NCI-H748 treated with DMSO at 0.1 percent for 48 hours (cell line): ENCODE data around the gene KCTD17.

ENCODE experiments used
- DNase-seq: peaks from one replicate; lab custom pipeline; 2025; lab: John Stamatoyannopoulos, UW

Gene KCTD17

DNA sequence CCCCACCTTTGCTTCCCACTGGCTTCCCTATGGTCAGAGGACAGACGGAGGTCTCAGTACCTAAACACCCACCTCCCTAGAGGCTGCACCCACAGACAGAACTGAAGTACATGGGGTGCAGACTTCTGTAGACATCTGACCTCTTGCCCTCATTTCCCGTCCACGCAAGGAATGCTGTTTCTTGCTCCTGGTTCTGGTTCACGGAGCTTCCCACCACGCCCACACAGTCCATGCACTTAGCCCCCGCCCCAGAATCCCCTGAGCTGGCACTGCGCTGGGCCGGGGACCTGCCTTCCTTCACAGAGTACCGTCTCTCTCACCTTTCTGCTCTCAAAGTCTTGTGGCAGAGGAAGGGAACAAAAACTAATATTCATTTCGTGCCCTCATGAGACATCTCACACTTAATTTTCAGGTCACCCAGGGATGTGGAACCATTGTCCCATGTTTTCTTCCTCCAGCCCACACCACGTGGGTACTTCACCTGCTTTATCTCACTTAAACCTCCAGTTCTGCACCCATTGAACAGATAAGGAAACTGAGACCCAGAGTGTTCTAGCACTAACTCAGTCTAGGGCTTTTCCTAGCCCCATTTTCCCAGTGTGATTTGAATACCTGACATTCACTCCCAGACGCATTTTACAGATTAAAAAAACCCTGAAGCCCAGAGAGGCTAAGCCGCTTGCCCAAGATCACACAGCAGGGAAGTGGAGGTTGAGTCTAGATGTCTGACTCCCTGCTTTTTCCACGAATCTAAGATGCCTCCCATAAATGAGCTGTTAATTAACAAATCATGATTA lies 52.3 kb downstream of the KCTD17 start:
- DNase-seq: no peak

DNA sequence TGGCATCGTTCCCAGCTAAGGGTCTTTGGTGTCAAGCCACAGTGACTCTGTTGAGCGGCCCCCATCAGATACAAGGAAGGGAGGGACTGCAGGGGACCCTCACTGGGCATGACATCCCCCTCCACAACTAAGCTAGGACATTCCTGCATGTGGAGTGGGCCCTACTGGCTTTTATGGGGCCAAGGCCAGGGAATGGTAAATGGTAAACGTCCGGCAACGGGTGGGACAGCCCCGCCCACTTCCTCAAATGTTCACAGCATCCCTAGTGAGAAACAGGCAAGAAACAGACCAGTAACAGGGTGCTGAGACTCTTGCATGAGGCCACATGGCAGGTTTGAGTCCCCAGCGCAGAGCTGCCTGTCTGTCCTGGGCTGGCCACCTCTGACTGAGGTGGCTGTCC lies 53.6 kb downstream of the KCTD17 start:
- DNase-seq: no peak

DNA sequence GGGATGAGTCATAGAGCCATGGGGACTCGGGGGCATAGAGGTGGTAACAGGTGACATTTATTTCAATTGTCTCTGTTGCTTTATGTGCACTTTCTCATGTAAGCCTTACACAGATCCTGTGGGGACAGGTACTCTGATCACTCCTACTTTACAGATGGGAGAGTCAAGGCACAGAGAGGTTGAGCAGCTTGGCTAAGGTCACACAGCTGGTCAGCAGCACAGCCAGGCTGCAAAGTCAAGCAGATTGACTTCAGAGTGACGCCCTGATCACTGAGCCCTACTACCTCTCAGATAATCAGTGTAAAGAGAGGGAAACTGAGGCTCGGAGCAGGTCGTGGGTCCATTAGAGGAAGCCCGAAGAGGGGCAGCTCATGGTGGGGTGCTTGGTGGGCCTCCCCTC lies 54.4 kb downstream of the KCTD17 start:
- DNase-seq: no peak

DNA sequence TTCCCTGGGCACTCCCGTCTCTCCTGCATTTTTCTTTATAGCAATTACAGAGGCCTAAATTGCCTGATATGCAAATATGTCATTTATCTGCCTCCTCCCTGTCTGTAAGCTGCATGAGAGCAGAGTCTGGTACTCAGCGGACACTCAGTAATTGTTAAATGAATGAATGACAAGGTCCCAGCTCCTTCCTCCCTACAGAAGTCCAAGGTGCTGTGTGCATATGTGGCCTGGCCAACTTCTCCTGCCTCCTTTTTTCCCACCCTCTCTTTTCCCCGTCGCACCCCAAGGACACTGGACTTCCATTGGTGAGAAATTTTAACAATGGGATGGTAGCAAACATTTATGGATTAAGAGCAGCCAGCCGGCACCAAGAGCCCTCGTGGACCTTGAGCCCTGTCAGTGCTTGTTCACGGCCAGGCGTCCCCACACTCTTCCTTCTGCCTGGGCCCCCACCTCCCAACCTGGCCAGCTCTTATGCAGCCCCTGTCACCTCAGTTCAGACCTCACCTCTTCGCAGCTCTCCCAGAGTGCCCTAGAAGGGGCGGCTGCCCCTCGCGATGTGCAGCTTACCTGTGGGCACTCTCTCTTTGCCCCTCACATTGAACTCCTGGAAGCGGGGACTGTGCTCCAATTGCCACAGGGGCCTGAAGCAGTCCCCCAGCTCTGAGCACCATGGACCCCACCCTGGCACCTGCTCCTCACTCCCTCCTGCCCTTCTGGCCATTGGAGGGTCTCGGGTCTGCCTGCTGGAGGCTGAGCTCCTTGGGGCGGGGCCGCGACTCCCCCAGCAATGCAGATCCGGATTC lies 56.5 kb downstream of the KCTD17 start:
- DNase-seq: no peak

DNA sequence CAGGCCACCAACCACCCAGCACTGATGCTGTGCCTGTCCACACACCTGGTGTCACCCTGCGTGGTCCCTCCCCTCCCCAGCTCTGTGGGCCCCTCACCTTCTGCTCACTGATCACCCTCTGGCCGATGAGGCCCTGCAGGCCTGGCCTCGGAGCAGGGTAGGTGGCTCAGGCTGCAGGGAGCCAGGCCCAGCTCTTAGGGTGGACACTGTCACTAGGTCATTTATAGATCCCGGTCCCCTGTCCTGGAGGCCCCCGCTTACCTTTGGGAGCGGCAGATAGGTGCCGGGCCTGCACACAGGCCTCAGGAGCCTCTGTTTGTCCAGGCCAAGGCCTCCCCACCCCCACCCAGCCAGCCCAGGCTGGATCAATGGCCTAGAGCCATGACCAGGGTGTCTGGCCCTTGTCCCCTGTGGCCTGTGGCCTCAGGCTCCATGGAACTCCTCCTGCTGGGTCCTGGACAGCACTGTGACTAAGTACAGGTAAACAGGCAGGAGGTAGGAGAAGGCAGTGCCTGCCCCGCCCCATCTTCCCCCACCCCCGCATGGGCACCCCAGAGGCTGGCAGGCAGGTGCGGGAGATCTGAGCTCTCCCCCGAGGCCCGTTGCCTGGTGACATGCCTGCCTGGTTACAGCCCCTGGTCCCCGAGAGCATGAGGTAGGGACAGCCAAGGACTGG lies 57.8 kb downstream of the KCTD17 start, which contains the start of gene TMPRSS6:
TMPRSS6 (minus strand) TSS at position 472 of the 676 bp plus-strand sequence. CDS start 6,296 bp downstream, outside the sequence.
- DNase-seq: no peak

DNA sequence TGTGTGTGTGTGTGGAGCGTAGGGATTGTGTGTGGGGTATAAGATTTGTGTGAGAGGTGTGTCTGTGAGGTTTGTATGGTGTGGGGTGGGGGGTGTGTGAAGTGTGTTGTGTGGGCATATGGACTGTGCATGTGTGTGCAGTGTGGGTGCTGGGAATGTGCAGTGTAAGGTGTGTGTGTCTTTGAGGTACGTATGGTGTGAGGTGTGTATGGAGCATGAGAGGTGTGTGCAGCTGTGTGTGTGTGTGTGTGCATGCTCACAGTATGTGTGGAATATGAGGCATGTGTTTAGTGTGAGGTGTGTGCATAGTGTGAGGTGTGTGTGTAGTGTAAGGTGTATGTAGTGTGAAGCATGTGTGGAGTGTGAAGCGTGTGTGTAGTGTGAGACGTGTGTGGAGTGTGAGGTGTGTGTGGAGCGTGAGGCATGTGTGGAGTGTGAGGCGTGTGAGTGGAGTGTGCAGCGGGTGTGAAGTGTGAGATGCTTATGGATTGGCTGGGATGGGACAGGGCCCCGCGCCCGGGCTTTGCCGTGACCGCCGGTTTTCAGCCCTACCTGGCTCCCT lies 59.7 kb downstream of the KCTD17 start:
- DNase-seq: no peak

DNA sequence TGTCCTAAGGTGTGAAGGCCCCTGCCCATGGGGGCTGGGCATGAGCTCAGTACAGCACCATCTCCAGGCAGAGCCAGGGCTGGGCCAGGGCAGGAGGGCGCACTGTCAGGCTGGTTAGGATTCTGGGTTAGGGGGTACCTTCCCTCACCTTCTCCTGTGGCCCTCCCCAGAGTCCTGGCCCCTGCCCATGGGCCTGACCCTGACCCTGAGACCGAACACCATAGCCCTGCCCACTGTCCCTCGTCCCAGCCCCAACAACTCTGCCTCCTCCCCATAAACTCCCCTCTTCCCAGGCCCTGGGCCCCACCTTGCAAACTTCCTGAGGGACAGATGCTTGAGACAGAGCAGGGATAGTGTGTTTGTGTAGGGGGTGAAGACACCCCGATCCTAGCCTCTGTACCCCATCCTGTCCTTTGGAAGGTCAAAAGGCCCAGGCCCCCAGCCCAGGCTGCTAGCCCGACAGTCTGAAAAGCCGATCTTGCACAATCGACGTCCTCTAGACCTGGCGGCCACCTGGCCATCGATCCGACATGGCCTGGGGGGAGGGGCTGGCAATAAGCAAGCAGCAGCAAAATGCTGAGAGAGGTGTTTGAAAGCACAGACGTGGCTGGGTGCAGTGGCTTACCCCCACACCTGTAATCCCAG lies 60.7 kb downstream of the KCTD17 start:
- no peak for DNase-seq
